Mesenteric fat pad (tissue), 1 donor: Measurements from ENCODE around the gene IL1RL1. TPM values are rescaled to one million over a fixed set of nuclear protein-coding genes. Genes with fewer than 3 reads are reported as not detected.

Experiments used
- DNase-seq: peaks from one replicate; pipeline ENCODE4 v3.0.0-alpha.2; 2020; ENCODE audit warnings: low spot score
- total RNA-seq: library from RNA; stranded (reverse); fragmentation: NEBNext Ultra II Directional; extraction: Animal tissue kit (Norgen Biotek cat#: 25700); gene quantifications from one replicate; pipeline ENCODE4 v1.2.1, GENCODE V29; 2021
- donor health status: DM: yes; HTN: yes; CAD: no.

Gene IL1RL1
- total RNA-seq, 1 donor from 2014 or later, result 32.4 TPM

- DNase-seq, result no peak
These were observed 55.2 kb downstream of the IL1RL1 start for GRCh38 chr2:102366406-102367112.

- DNase-seq, result no peak
These were observed 56.1 kb downstream of the IL1RL1 start for GRCh38 chr2:102367331-102367971.

- no peak for DNase-seq
These were observed 57.2 kb downstream of the IL1RL1 start for GRCh38 chr2:102368461-102369109.

DNA sequence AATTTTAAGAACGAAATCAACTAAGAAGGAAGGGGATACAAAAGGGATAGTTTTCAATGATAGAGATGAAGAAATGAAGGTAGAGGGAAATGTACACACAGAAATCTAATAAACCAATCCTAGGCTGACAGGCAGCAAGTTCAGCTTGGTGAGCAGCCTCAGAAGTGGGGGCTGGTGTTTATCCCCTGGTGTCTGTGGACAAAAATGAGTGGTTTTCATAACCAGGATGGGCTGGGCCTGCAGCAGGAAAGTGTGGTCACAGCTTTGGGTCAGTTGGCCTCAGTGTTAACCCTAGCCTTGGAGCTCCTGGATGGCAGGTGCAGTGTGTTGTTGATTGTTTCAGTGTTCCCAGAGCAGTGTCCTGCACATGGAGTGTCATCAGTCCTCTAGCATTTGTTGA, 58.5 kb downstream of the IL1RL1 start:
- DNase-seq, result no peak

DNA sequence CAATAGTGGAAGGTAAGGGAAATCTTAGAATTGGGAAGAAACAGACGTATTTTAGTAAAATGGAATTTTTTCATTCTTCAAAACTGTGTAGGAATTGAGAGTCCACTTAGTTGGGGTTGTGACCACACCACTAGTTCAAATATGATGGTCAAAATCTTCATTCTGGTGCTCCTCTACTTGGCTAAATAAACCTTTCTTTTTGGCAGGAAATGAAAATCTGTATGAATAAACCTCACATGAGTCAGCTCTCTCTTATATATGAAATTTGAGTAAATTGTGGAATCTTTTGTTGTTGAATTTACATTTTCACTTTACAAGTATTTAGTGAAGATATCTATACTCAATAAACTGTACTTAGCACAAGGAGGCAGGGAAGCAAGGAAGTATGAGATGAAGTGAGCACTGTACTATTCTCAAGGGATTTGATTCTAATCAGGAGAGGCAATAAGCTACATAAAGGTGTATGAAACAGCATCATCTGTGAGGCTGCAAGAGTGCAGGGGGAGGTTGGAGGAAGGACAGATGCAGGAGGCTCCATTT, 64.8 kb downstream of the IL1RL1 start:
- no peak for DNase-seq

DNA sequence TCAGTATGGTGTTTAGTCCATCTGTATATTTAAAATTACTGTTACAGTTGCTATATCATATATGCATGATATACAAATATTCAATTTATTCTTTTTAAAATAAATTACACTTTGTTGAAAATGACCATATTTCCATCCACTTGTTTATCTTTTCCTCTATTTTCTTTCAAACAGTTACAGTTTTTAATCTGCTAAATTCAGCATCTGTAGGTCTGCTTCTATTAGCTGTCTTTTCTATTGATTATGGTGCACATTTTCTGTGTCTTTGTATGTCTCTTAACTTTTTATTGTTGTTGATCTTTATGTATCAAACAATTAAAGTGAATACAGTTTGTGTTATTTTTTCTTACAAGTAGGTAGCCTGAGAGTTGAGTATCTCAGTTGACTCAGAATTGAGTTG, 72.4 kb downstream of the IL1RL1 start:
- DNase-seq, result no peak

DNA sequence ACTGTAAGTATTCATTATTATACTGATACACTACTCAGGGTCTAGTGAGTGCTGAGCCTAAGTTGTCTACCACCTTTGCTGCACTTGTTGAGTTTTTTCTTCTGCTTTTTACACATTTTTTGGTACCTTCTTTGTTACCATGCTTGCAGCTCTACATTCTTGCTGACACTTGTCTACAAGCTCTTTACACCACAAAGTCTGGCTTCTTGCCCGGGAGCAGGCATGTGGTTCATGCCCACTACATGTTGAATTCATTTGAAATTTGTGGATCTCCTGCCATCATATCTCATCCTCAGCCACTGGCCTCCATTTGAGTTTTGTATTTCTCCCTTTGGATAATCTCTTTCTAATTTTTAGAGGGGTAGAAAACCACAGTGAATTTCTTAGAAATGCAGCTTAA, 74.2 kb downstream of the IL1RL1 start:
- DNase-seq, result no peak

DNA sequence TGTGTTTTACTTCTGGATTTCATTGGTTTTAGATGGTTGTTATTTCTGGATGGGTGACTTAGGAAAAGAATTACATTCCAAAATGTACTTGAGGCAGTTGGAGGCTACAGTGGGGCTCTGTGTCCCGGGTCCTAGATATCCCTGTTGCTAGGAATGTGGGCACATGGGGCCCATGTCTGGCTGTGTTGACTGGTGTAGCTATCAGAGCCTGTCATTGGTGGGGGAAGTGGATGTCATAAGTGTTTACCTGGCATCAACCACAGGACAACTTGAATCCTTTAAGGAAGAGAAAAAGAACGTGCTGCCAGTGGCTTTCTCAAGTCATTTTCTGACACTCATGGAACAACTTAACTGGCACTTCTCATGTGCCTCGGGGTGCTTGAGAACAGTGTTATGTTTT, 74.6 kb downstream of the IL1RL1 start:
- DNase-seq, result no peak

- DNase-seq, result no peak
These were observed 75.6 kb downstream of the IL1RL1 start for GRCh38 chr2:102386867-102387541.

GRCh38 chr2:102387763-102388546, 76.6 kb downstream of the IL1RL1 start:
- DNase-seq, result no peak

- DNase-seq, result no peak
These were observed 80.2 kb downstream of the IL1RL1 start for GRCh38 chr2:102391565-102391964.

DNA sequence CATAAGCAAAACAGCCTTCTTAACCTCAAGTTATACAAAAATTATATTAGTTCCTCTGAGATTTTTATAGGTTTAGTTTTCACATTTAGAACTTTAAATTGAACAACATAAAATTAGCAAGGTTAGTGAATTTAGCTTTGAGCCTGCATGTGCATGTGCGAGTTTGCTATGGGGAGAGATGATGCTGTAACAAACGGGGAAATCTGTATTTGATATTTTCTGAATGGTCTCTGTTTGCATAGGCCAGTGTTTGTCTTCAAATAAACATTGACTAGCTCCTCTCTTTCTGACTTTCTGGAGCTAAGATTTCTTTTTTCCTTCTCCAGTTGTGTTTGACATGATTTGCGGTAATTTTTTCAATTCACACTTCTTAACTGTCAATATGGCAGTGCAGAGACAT, 80.7 kb downstream of the IL1RL1 start:
- DNase-seq, result no peak

DNA sequence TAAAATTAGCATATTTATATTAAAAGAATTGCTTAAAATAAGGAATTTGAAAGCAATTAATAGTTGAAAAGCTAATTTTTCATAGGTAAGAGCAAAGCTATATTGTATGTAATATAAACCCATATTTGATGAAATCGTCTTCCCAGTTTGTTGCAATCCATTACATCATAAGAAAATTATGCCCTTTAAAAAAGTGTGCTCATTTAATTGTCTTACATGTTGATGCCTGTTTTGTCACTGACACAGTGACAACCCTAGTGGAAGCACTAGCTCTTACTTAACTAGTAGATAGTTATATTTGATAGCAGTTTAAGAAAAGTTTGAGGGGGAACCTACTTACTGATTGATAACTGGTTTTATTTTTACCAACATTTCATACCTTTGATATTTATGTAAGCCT, 81.6 kb downstream of the IL1RL1 start:
- no peak for DNase-seq

DNA sequence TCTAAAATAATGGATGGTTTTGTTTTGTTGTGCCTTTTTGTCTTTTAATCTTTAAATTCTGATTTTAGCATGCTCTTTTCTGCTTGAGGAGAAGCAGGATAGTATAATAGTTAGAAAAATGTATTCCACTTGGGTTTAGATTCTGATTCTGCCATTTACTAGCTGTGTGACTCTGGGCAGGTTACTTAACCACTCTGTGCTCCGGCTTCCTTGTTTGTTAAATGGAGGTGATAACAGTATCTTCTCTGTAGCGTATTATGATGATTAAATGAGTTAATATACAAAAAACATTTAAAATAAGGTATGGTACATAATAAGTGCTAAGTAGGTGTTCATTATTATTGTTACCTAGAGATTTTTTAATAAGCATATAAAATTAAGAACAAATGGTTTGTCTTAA, 84.6 kb downstream of the IL1RL1 start:
- DNase-seq, result no peak

GRCh38 chr2:102397209-102397608, 85.8 kb downstream of the IL1RL1 start:
- DNase-seq, result no peak

GRCh38 chr2:102399499-102400141, 88.3 kb downstream of the IL1RL1 start:
- no peak for DNase-seq

DNA sequence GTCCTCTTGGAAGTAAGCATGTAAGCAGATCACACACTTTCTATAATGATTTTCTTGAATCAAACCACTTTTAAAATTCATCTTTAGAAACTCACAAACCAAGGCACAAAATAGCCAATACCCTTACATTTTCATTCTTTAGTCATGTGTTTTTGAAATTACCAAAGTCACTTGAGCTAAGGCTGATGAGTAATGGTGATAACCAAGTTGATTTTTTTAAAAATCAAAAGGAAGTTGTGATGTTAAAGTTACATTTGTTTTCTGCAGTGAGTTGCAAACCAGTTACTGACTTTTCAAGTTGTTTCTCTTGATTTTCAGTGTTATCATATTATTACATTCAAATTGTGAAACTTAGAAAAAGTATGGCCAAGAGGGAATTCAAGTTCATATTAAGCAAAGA, 90.1 kb downstream of the IL1RL1 start:
- DNase-seq, result no peak
